Neural progenitor cell (in vitro differentiated cells): ENCODE results near the gene LRP2.

Experiments used
- CTCF ChIP-seq: fragments of 200-600 bp; sonication (generic); IDR thresholded peaks from 2 replicates; pipeline ENCODE4 v1.5.1; 2017; ENCODE audit warnings: antibody characterized with exemption, mild to moderate bottlenecking
- EZH2 ChIP-seq: fragments of 200-600 bp; sonication (generic); IDR thresholded peaks from 2 replicates; pipeline ENCODE4 v1.6.1; 2017; ENCODE audit warnings: antibody characterized with exemption, mild to moderate bottlenecking, moderate library complexity
- EZH2phosphoT487 ChIP-seq: fragments of 200-600 bp; sonication (generic); IDR thresholded peaks from 2 replicates; pipeline ENCODE4 v1.6.1; 2017; ENCODE audit warnings: antibody characterized with exemption

- TF ChIP-seq CTCF, result no peak
- no peak for TF ChIP-seq EZH2phosphoT487
- no peak for TF ChIP-seq EZH2
Measured at GRCh38 chr2:169365029-169365480, 2.7 kb upstream of the LRP2 start.
